NT2/D1 (cell line): ENCODE data around the gene RBP2.

Experiments used
- DNase-seq: peaks from one replicate; pipeline ENCODE4 v3.0.0-alpha.2; 2011; ENCODE audit warnings: low read depth, low spot score
- H3K27me3 ChIP-seq: 2 replicates; pipeline ENCODE4 v1.6.0; 2011; ENCODE audit warnings: mild to moderate bottlenecking; ENCODE audit not compliant: insufficient read length, insufficient read depth
- H3K36me3 ChIP-seq: 2 replicates; pipeline ENCODE4 v1.6.1; 2011; ENCODE audit warnings: mild to moderate bottlenecking, low read length, mixed read lengths; ENCODE audit not compliant: insufficient read depth, insufficient read length
- H3K4me1 ChIP-seq: 2 replicates; pipeline ENCODE4 v1.5.1; 2011; ENCODE audit not compliant: insufficient read depth, insufficient read length
- H3K4me3 ChIP-seq: 2 replicates; pipeline ENCODE4 v1.5.1; 2011; ENCODE audit warnings: low read depth; ENCODE audit not compliant: insufficient read length
- H3K9ac ChIP-seq: 2 replicates; pipeline ENCODE4 v1.6.0; 2011; ENCODE audit warnings: low read depth; ENCODE audit not compliant: insufficient read length
- H3K9me3 ChIP-seq: 2 replicates; pipeline ENCODE4 v1.5.1; 2011; ENCODE audit warnings: mild to moderate bottlenecking, low read length; ENCODE audit not compliant: insufficient read depth
- SUZ12 ChIP-seq: IDR thresholded peaks from 2 replicates; pipeline ENCODE4 v1.6.1; 2011; ENCODE audit not compliant: insufficient read length, insufficient read depth; ENCODE audit errors: extremely low read depth
- YY1 ChIP-seq: IDR thresholded peaks from 2 replicates; pipeline ENCODE4 v1.6.1; 2011; ENCODE audit not compliant: insufficient read length, insufficient read depth
- ZNF274 ChIP-seq: IDR thresholded peaks from 2 replicates; pipeline ENCODE4 v1.6.1; 2011; ENCODE audit warnings: mild to moderate bottlenecking, low read depth, low read length

Gene RBP2

GRCh38 chr3:139465636-139466035 lies 10.7 kb downstream of the RBP2 start:
- no peaks in the 10 kb centered on the region for H3K36me3 ChIP-seq
- H3K9ac ChIP-seq = no peak overlapping the region
- peaks cover 4% of the 10 kb centered on the region for H3K4me1 ChIP-seq
- H3K27me3 ChIP-seq = no peaks in the 10 kb centered on the region
- TF ChIP-seq ZNF274 (no peak), YY1 (no peak), SUZ12 (no peak)
- H3K9me3 ChIP-seq = no peaks in the 10 kb centered on the region
- DNase-seq = no peak
- no peak overlapping the region for H3K4me3 ChIP-seq

- no peak for DNase-seq
- Histone ChIP-seq H3K4me1 (peaks cover 5% of the 10 kb centered on the region), H3K36me3 (no peaks in the 10 kb centered on the region), H3K4me3 (no peak overlapping the region), H3K9me3 (no peaks in the 10 kb centered on the region), H3K9ac (no peak overlapping the region), H3K27me3 (no peaks in the 10 kb centered on the region)
- no peak for TF ChIP-seq YY1
Measured at GRCh38 chr3:139463466-139463865, 12.8 kb downstream of the RBP2 start.

DNA sequence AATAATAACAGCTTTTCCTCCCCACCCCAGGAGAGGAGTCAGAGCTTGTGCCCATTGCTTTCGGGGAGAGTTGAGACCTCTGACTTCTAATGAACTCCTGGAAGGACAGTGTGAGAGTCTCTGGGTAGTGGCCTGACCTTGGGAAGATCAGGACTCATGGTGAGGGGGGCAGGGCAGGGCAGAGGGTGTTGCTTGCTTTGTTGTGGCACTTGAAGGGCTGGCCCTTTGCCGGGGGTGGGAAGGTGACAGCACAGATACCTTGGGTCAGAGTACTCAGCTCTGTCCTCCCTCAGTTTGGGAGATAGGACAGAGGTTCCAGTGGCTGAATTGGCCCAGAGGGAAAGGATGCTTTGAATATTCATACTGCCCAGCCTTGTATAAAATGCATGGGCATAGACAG lies 15.8 kb downstream of the RBP2 start:
- no peaks in the 10 kb centered on the region for H3K9me3 ChIP-seq
- TF ChIP-seq SUZ12 (no peak), ZNF274 (no peak), YY1 (no peak)
- DNase-seq = no peak
- no peak overlapping the region for H3K9ac ChIP-seq
- no peak overlapping the region for H3K4me3 ChIP-seq
- H3K36me3 ChIP-seq = no peaks in the 10 kb centered on the region
- H3K27me3 ChIP-seq = no peaks in the 10 kb centered on the region
- H3K4me1 ChIP-seq = peaks cover 7% of the 10 kb centered on the region

GRCh38 chr3:139460076-139460475 lies 16.2 kb downstream of the RBP2 start:
- no peak overlapping the region for H3K4me3 ChIP-seq
- DNase-seq = no peak
- no peak for TF ChIP-seq SUZ12
- TF ChIP-seq ZNF274 = no peak
- TF ChIP-seq YY1 = no peak

DNA sequence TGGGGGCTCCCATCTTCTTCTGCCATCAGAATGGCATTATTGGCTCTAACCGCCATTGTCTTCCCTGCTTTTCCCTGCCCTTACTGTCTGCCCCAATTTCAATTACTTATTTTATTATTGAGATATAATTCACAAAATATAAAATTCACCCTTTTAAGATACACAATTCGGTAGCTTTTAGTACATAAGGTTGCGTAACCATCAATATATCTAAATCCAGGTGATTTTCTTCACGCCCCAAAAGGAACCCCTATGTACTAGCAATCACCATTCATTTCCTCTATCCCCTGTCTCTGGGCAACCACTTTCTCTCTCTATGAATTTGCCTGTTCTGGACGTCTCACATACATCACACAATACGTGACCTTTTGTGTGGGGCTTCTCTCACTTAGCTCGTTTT lies 18.0 kb downstream of the RBP2 start:
- TF ChIP-seq ZNF274 (no peak), SUZ12 (no peak), YY1 (no peak)
- Histone ChIP-seq H3K4me1 (peaks cover 7% of the 10 kb centered on the region), H3K9me3 (no peaks in the 10 kb centered on the region), H3K4me3 (no peak overlapping the region), H3K9ac (no peak overlapping the region), H3K27me3 (no peaks in the 10 kb centered on the region), H3K36me3 (no peaks in the 10 kb centered on the region)
- DNase-seq = no peak

More at GRCh38 chr3:139460076-139460475, 16.2 kb downstream of the RBP2 start:
- no peaks in the 10 kb centered on the region for H3K27me3 ChIP-seq
- H3K36me3 ChIP-seq = no peaks in the 10 kb centered on the region
- H3K9ac ChIP-seq = no peak overlapping the region
- H3K4me1 ChIP-seq = peaks cover 7% of the 10 kb centered on the region
- no peaks in the 10 kb centered on the region for H3K9me3 ChIP-seq

DNA sequence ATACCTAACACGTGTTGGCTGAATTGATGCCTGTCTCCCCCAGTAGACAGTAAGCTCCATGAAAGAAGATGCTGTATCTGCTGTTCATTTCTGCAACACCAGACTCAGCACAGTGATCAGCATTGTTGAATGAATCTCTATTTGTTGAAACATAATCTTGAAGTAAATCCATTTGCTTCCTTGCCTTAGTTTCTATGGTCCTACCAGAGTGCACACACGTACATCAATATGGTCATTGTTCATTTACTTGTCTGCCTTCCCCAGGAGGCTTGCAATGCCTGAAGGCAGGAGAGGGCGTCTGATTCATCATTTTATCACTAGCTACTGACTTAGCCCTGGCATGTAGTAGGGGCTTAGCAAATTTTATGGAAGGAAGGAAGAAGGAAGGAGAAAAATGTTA lies 19.2 kb downstream of the RBP2 start:
- Histone ChIP-seq H3K9me3 (no peaks in the 10 kb centered on the region), H3K4me1 (peaks cover 7% of the 10 kb centered on the region), H3K27me3 (no peaks in the 10 kb centered on the region), H3K9ac (no peak overlapping the region), H3K36me3 (peaks cover 3% of the 10 kb centered on the region), H3K4me3 (no peak overlapping the region)
- no peak for DNase-seq
- TF ChIP-seq SUZ12 (no peak), ZNF274 (no peak), YY1 (no peak)

DNA sequence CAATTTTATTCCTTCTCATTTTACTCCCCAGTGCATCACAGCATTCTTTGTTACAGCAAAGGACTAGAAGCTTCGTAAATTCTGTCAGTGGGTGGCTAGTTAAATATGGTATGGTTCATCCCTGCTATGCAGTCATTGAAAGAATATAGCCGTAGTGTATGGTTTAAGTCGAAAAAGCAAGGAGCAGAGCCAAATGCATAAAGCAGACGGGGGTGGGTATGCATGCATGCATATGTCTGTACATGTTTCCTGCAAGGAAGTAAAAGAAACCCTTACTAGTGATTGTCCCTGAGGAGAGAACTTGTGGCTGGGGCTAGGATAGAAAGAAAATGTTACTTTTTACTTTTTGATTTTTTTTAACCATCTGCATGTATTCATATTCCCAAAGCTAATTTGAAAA lies 19.9 kb downstream of the RBP2 start:
- no peaks in the 10 kb centered on the region for H3K27me3 ChIP-seq
- no peaks in the 10 kb centered on the region for H3K9me3 ChIP-seq
- TF ChIP-seq SUZ12 (no peak), ZNF274 (no peak), YY1 (no peak)
- H3K4me1 ChIP-seq = peaks cover 7% of the 10 kb centered on the region
- peaks cover 3% of the 10 kb centered on the region for H3K36me3 ChIP-seq
- no peak overlapping the region for H3K4me3 ChIP-seq
- H3K9ac ChIP-seq = no peak overlapping the region
- DNase-seq = no peak

- no peak for DNase-seq
- Histone ChIP-seq H3K36me3 (peaks cover 3% of the 10 kb centered on the region), H3K9me3 (no peaks in the 10 kb centered on the region), H3K27me3 (no peaks in the 10 kb centered on the region), H3K4me1 (peaks cover 5% of the 10 kb centered on the region), H3K9ac (no peak overlapping the region), H3K4me3 (no peak overlapping the region)
- TF ChIP-seq YY1 (no peak), ZNF274 (no peak), SUZ12 (no peak)
Measured at GRCh38 chr3:139455855-139456254, 20.5 kb downstream of the RBP2 start.
